IMR-90 (cell line): Measurements from ENCODE around the gene ANKMY1. TPM values are rescaled to one million over a fixed set of nuclear protein-coding genes. Genes with fewer than 3 reads are reported as not detected.

Experiments
- ATAC-seq: fragments of 200-7000 bp; cut with Tn5 transposase; 2 replicates; pipeline ENCODE4 v1.9.1; 2020; ENCODE audit warnings: low read depth, mild to moderate bottlenecking, moderate library complexity
- BruUV-seq: library from RNA; stranded (reverse); fragments of 400-500 nt; replicated peaks from 2 replicates; lab custom pipeline; 2021; lab: Mats Ljungman, UMichigan
- CTCF ChIA-PET: fragments of 300-600 bp; formaldehyde crosslinking; extraction: SDS; loops from one replicate; lab custom pipeline; 2021; ENCODE audit warnings: antibody characterized with exemption; lab: Yijun Ruan, JAX
- POLR2A ChIA-PET: fragments of 300-600 bp; sonication (Branson Sonifier 250); formaldehyde crosslinking; loops from one replicate; lab custom pipeline; 2022; ENCODE audit warnings: antibody characterized with exemption; ENCODE audit not compliant: unreplicated experiment; lab: Charles Lee
- DNase-seq: peaks from one replicate; pipeline ENCODE4 v3.0.0; 2013
- H2AFZ ChIP-seq: replicated peaks from 2 replicates; pipeline ENCODE3; 2013; ENCODE audit warnings: low read length, mild to moderate bottlenecking; ENCODE audit not compliant: poor library complexity
- H2AK5ac ChIP-seq: 2 replicates; pipeline ENCODE4 v1.6.1; 2013; ENCODE audit warnings: low read depth, low read length, inconsistent platforms
- H2AK9ac ChIP-seq: replicated peaks from 2 replicates; pipeline ENCODE3; 2013; ENCODE audit warnings: mild to moderate bottlenecking, low read depth, low read length, moderate library complexity; ENCODE audit not compliant: poor library complexity
- H2BK120ac ChIP-seq: 2 replicates; pipeline ENCODE4 v1.6.1; 2013; ENCODE audit warnings: low read depth, low read length, inconsistent platforms
- H2BK15ac ChIP-seq: 3 replicates; pipeline ENCODE4 v1.6.1; 2013; ENCODE audit warnings: low read depth, low read length, inconsistent platforms
- H2BK20ac ChIP-seq: 2 replicates; pipeline ENCODE4 v1.6.1; 2013; ENCODE audit warnings: low read depth, mild to moderate bottlenecking, inconsistent platforms, low read length, moderate library complexity
- H2BK5ac ChIP-seq: 2 replicates; pipeline ENCODE4 v1.6.1; 2013; ENCODE audit warnings: mild to moderate bottlenecking, low read depth, low read length, inconsistent platforms; ENCODE audit not compliant: poor library complexity, severe bottlenecking
- H3K14ac ChIP-seq: replicated peaks from 2 replicates; pipeline ENCODE4 v1.6.1; 2013; ENCODE audit warnings: low read depth, low read length, inconsistent platforms
- H3K18ac ChIP-seq: 2 replicates; pipeline ENCODE4 v1.6.1; 2013; ENCODE audit warnings: low read depth, low read length, control low read depth
- H3K23ac ChIP-seq: 2 replicates; pipeline ENCODE4 v1.6.1; 2013; ENCODE audit warnings: low read depth, low read length, inconsistent platforms
- H3K27ac ChIP-seq: 2 replicates; pipeline ENCODE4 v1.5.1; 2013; ENCODE audit warnings: mild to moderate bottlenecking, control low read depth, low read length; ENCODE audit not compliant: insufficient read depth
- H3K27me3 ChIP-seq: 2 replicates; pipeline ENCODE4 v1.6.1; 2013; ENCODE audit warnings: low read length; ENCODE audit not compliant: control insufficient read depth, insufficient read depth
- H3K36me3 ChIP-seq: 2 replicates; pipeline ENCODE4 v1.6.1; 2013; ENCODE audit warnings: low read length, mixed read lengths; ENCODE audit not compliant: control insufficient read depth, insufficient read depth
- H3K4ac ChIP-seq: 2 replicates; pipeline ENCODE4 v1.6.1; 2013; ENCODE audit warnings: low read depth, low read length, inconsistent platforms
- H3K4me1 ChIP-seq: 2 replicates; pipeline ENCODE4 v1.6.1; 2013; ENCODE audit warnings: low read length, mixed read lengths; ENCODE audit not compliant: control insufficient read depth, insufficient read depth
- H3K4me2 ChIP-seq: 2 replicates; pipeline ENCODE4 v1.6.1; 2013; ENCODE audit warnings: low read depth, mild to moderate bottlenecking, control low read depth, low read length, moderate library complexity
- H3K4me3 ChIP-seq: 2 replicates; pipeline ENCODE4 v1.5.1; 2013; ENCODE audit warnings: low read depth, mild to moderate bottlenecking, control low read depth, low read length, moderate library complexity; ENCODE audit not compliant: insufficient read depth
- H3K56ac ChIP-seq: 2 replicates; pipeline ENCODE4 v1.6.1; 2013; ENCODE audit warnings: low read length, inconsistent platforms; ENCODE audit not compliant: insufficient read depth; ENCODE audit errors: extremely low read depth
- H3K79me1 ChIP-seq, 2 experiments: 2 replicates each; pipeline ENCODE4 v1.6.1; 2013; ENCODE audit warnings: low read length in 2 of 2, inconsistent platforms in 1 of 2, low read depth in 1 of 2
- H3K9ac ChIP-seq: 2 replicates; pipeline ENCODE4 v1.6.1; 2013; ENCODE audit warnings: low read depth, low read length, control low read depth
- H3K9me1 ChIP-seq: 2 replicates; pipeline ENCODE4 v1.6.1; 2013; ENCODE audit warnings: low read length, inconsistent platforms; ENCODE audit not compliant: insufficient read depth
- H3K9me3 ChIP-seq: 2 replicates; pipeline ENCODE4 v1.6.1; 2013; ENCODE audit warnings: low read length; ENCODE audit not compliant: control insufficient read depth, insufficient read depth
- H4K20me1 ChIP-seq: 2 replicates; pipeline ENCODE4 v1.6.1; 2013; ENCODE audit warnings: low read length, inconsistent platforms; ENCODE audit not compliant: insufficient read depth
- H4K5ac ChIP-seq: 2 replicates; pipeline ENCODE4 v1.6.1; 2013; ENCODE audit warnings: mild to moderate bottlenecking, low read depth, low read length, control low read depth
- H4K8ac ChIP-seq, 2 experiments: 2 replicates each; pipeline ENCODE4 v1.6.1; 2013; ENCODE audit warnings: low read depth in 2 of 2, low read length in 2 of 2, control low read depth in 1 of 2, inconsistent platforms in 1 of 2
- H4K91ac ChIP-seq: 2 replicates; pipeline ENCODE4 v1.6.1; 2013; ENCODE audit warnings: low read depth, low read length, inconsistent platforms; ENCODE audit not compliant: insufficient read depth
- BHLHE40 ChIP-seq: fragments of 150-350 bp; IDR thresholded peaks from 2 replicates; pipeline ENCODE4 v1.6.1; 2016; ENCODE audit warnings: mild to moderate bottlenecking, low read depth, low read length
- ELK1 ChIP-seq: fragments of 150-350 bp; IDR thresholded peaks from 2 replicates; pipeline ENCODE4 v1.6.1; 2016; ENCODE audit warnings: low read depth, mild to moderate bottlenecking, low read length, moderate library complexity, borderline replicate concordance
- MAZ ChIP-seq: IDR thresholded peaks from 2 replicates; pipeline ENCODE4 v1.6.1; 2012; ENCODE audit warnings: low read depth, mild to moderate bottlenecking, low read length, improper control_type of control experiment, moderate library complexity, borderline replicate concordance
- MXI1 ChIP-seq: IDR thresholded peaks from 2 replicates; pipeline ENCODE4 v1.6.1; 2012; ENCODE audit warnings: low read depth, mild to moderate bottlenecking, low read length, moderate library complexity, borderline replicate concordance
- POLR2A ChIP-seq: IDR thresholded peaks from 2 replicates; pipeline ENCODE4 v1.6.1; 2012; ENCODE audit warnings: mild to moderate bottlenecking, low read depth, low read length
- SMC3 ChIP-seq: fragments of 150-350 bp; IDR thresholded peaks from 2 replicates; pipeline ENCODE4 v1.6.1; 2016; ENCODE audit warnings: low read depth, mild to moderate bottlenecking, antibody characterized with exemption, low read length, moderate library complexity
- WGBS, 2 experiments: methylation state at CpG; one replicate each; pipeline versions ENCODE4 v1.1.5 to v1.1.7; 2013; ENCODE audit warnings: missing lambda C conversion rate in 2 of 2; ENCODE audit not compliant: insufficient read length in 1 of 2; ENCODE audit errors: extremely low coverage in 2 of 2; 5-methylcytosine and 5-hydroxymethylcytosine counted together
- dilution Hi-C: fragments of 300-500 bp; cut with HindIII; formaldehyde crosslinking; loops from one replicate; pipeline ENCODE4 v1.14.3; 2018; ENCODE audit warnings: low sequenced_read_pairs; ENCODE audit not compliant: unreplicated experiment
- in situ Hi-C: fragments of 300-500 bp; cut with MboI; formaldehyde crosslinking; loops from 3 replicates; pipeline ENCODE4 v1.14.3; 2019; ENCODE audit warnings: low sequenced_read_pairs, inconsistent platforms, mixed read lengths
- intact Hi-C: fragments of 100-400 bp; cut with micrococcal nuclease; formaldehyde crosslinking; loops from 2 replicates; pipeline ENCODE4 v1.10.0; 2022
- polyA plus RNA-seq, 3 experiments: library from polyadenylated mRNA; depleted of rRNA; stranded (reverse); fragments of >200 nt; gene quantifications; 2 replicates each; pipeline ENCODE4 v1.2.3, GENCODE V29; 2012; ENCODE audit warnings: low replicate concordance in 1 of 3
- total RNA-seq: library from RNA; depleted of rRNA; stranded (reverse); fragments of >200 nt; gene quantifications from 2 replicates; pipeline ENCODE4 v1.2.3, GENCODE V29; 2012
- TF ChIP-seq, protein P1 (sequence below): fragments of 150-350 bp; IDR thresholded peaks from 2 replicates; pipeline ENCODE4 v1.6.1; 2017; ENCODE audit warnings: mild to moderate bottlenecking, antibody characterized with exemption, low read length, low read depth

The ANKMY1 gene
- total and polyA plus RNA-seq, 2 of the 4 experiments (the other 2 are of a cell fraction) = 2.9 to 5.5 TPM

- H2AK9ac ChIP-seq = peak overlapping the region; percentile 97
- dilution Hi-C loops (no loop called here), in situ Hi-C loops (no loop called here), intact Hi-C loops (loop anchor here (2.0 to 10.0 kb wide), 3 partner anchors 265 to 427 kb away; partner anchors contain the start of gene SNED1)
- WGBS, 2 experiments = 62% methylated on average over 9 of the region's 26 CpGs; no CpG with 5 or more reads in 1 of the 2 experiments
- H4K5ac ChIP-seq = peak overlapping the region; percentile 45; the same call in 1 of the 2 replicates
- TF ChIP-seq, protein P1, sequence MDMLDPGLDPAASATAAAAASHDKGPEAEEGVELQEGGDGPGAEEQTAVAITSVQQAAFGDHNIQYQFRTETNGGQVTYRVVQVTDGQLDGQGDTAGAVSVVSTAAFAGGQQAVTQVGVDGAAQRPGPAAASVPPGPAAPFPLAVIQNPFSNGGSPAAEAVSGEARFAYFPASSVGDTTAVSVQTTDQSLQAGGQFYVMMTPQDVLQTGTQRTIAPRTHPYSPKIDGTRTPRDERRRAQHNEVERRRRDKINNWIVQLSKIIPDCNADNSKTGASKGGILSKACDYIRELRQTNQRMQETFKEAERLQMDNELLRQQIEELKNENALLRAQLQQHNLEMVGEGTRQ = no peak
- no peak for TF ChIP-seq SMC3
- no peak for TF ChIP-seq POLR2A
- no peak for TF ChIP-seq BHLHE40
- no peak for TF ChIP-seq MXI1
- TF ChIP-seq ELK1 = no peak
- no peak for TF ChIP-seq MAZ
- H3K56ac ChIP-seq = no peak overlapping the region
- no peaks in the 10 kb centered on the region for H3K36me3 ChIP-seq
- ChIA-PET CTCF (no interaction called here), POLR2A (no interaction called here)
- peak overlapping the region; percentile 94 for H2AK5ac ChIP-seq
- H4K8ac ChIP-seq = peak overlapping the region; percentile 10 to 68; a peak in 3 of 4 replicates
- H3K27ac ChIP-seq = peak overlapping the region; percentile 31; the same call in 1 of the 2 replicates
- H3K14ac ChIP-seq = peak overlapping the region; percentile 71
- no peaks in the 10 kb centered on the region for H3K9me3 ChIP-seq
- DNase-seq (no peak), ATAC-seq (no peak)
- peak overlapping the region; percentile 94 for H2AFZ ChIP-seq
- H3K4me2 ChIP-seq = peak overlapping the region; percentile 99
- peak overlapping the region; percentile 63 for H3K9ac ChIP-seq
- peak overlapping the region; percentile 58 for H3K4me3 ChIP-seq
- H3K79me1 ChIP-seq = peaks cover 17 to 78% of the 10 kb centered on the region in 2 experiments
- no peaks in the 10 kb centered on the region for H3K27me3 ChIP-seq
- no TSS peak for BruUV-seq
- peak overlapping the region; percentile 11; the same call in 1 of the 3 replicates for H2BK15ac ChIP-seq
- peak overlapping the region; percentile 92 for H3K23ac ChIP-seq
- peak overlapping the region; percentile 5; the same call in 1 of the 2 replicates for H4K91ac ChIP-seq
- peak overlapping the region; percentile 26; the same call in 1 of the 2 replicates for H2BK20ac ChIP-seq
- H3K4me1 ChIP-seq = peaks cover 36% of the 10 kb centered on the region
- peaks cover 35% of the 10 kb centered on the region for H3K9me1 ChIP-seq
- no peak overlapping the region for H3K18ac ChIP-seq
- H3K4ac ChIP-seq = peak overlapping the region; percentile 72
- H4K20me1 ChIP-seq = peaks cover 13% of the 10 kb centered on the region
- peak overlapping the region; percentile 76 for H2BK5ac ChIP-seq
- peak overlapping the region; percentile 38; the same call in 1 of the 2 replicates for H2BK120ac ChIP-seq
Observed at GRCh38 chr2:240567137-240567871, 9.5 kb upstream of the ANKMY1 start.
